Erythroblast (primary cell): ENCODE results near the gene APBA1.

Experiments used
- GATA1 ChIP-seq: IDR thresholded peaks from 2 replicates; pipeline ENCODE4 v1.6.1; 2011; ENCODE audit warnings: low read depth, mild to moderate bottlenecking, control low read depth, low read length, moderate library complexity
- POLR2A ChIP-seq: IDR thresholded peaks from 2 replicates; pipeline ENCODE4 v1.6.1; 2011; ENCODE audit warnings: mild to moderate bottlenecking, low read length

- TF ChIP-seq POLR2A: no peak
- TF ChIP-seq GATA1: no peak
Observed at GRCh38 chr9:69496846-69497450, 175.2 kb downstream of the APBA1 start.
